BE2C (cell line): ENCODE data around the gene FAM13C.

Source experiments
- DNase-seq: peaks from one replicate; pipeline ENCODE4 v3.0.0-alpha.2; 2020
- H3K27me3 ChIP-seq: fragments of 250-450 bp; sonication (Bioruptor Pico); 2 replicates; pipeline ENCODE4 v1.5.1; 2020; ENCODE audit warnings: mild to moderate bottlenecking
- H3K36me3 ChIP-seq: fragments of 250-450 bp; sonication (Bioruptor Pico); 2 replicates; pipeline ENCODE4 v1.5.1; 2020; ENCODE audit warnings: mild to moderate bottlenecking
- H3K4me1 ChIP-seq: fragments of 250-450 bp; sonication (Bioruptor Pico); 2 replicates; pipeline ENCODE4 v1.5.1; 2020
- H3K4me3 ChIP-seq: 2 replicates; pipeline ENCODE4 v1.5.1; 2011; ENCODE audit warnings: low read depth, low read length
- H3K9me3 ChIP-seq: fragments of 250-450 bp; sonication (Bioruptor Pico); 2 replicates; pipeline ENCODE4 v1.5.1; 2020
- TF ChIP-seq, protein P1 (sequence below): IDR thresholded peaks from 2 replicates; pipeline ENCODE4 v1.5.1; 2012; ENCODE audit warnings: mild to moderate bottlenecking, low read depth, low read length

Gene FAM13C

DNA sequence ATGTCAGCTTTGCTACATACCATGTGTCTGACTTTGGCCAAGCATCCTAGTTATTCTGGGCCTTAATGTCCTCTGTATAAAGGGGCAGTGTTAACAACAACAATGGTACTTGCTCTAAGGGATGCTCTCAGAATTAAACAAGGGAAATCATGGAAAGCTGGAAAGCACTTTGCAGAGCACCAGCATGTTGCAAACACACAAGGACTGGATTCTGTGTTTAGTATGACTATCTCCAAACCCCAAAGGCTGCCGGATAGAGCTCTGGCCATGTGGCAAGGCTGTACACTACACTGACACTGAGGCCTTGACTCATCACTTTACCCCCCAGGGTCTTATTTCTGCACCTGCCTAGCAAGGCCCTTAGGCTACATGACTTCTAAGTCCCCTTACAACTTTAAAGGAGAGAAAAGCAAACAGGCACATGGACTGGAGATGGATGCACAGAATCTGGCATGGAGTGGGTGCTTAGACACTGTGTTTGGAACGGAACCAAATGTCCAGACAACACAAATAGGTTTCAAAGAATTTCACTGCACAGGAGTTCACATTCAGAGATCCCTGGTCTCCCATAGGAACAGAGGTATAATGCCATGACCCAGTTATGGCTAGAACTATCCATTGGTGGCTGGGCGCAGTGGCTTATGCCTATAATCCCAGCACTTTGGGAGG lies 74.6 kb downstream of the FAM13C start:
- TF ChIP-seq, protein P1, sequence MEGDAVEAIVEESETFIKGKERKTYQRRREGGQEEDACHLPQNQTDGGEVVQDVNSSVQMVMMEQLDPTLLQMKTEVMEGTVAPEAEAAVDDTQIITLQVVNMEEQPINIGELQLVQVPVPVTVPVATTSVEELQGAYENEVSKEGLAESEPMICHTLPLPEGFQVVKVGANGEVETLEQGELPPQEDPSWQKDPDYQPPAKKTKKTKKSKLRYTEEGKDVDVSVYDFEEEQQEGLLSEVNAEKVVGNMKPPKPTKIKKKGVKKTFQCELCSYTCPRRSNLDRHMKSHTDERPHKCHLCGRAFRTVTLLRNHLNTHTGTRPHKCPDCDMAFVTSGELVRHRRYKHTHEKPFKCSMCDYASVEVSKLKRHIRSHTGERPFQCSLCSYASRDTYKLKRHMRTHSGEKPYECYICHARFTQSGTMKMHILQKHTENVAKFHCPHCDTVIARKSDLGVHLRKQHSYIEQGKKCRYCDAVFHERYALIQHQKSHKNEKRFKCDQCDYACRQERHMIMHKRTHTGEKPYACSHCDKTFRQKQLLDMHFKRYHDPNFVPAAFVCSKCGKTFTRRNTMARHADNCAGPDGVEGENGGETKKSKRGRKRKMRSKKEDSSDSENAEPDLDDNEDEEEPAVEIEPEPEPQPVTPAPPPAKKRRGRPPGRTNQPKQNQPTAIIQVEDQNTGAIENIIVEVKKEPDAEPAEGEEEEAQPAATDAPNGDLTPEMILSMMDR = no peak
- DNase-seq = peak; percentile 24
- no peaks in the 10 kb centered on the region for H3K36me3 ChIP-seq

DNA sequence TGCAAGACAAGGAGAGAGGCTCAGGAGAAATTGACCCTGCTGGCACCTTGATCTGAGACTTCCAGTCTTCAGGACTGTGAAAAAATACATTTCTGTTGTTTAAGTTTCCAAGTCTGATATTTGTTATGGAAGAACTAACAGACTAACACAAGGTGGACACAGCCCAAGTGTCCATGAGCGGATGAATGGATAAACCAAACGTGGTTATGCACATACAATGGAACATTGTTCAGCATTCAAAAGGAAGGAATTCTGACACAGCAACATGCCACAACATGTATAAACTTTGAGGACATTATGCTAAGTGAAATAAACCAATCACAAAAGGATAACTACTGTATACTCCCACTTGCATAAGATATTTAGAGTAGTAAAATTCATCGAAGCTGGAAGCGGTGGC lies 76.5 kb downstream of the FAM13C start:
- no peaks in the 10 kb centered on the region for H3K27me3 ChIP-seq
- no peaks in the 10 kb centered on the region for H3K36me3 ChIP-seq
- DNase-seq = no peak
- no peak overlapping the region for H3K4me3 ChIP-seq
- H3K4me1 ChIP-seq = peaks cover 10% of the 10 kb centered on the region
- no peaks in the 10 kb centered on the region for H3K9me3 ChIP-seq
- TF ChIP-seq, protein P1 = no peak

More for the DNA sequence above, 74.6 kb downstream of the FAM13C start:
- H3K4me3 ChIP-seq = no peak overlapping the region
- H3K27me3 ChIP-seq = no peaks in the 10 kb centered on the region
- peaks cover 10% of the 10 kb centered on the region for H3K4me1 ChIP-seq
- H3K9me3 ChIP-seq = no peaks in the 10 kb centered on the region

DNA sequence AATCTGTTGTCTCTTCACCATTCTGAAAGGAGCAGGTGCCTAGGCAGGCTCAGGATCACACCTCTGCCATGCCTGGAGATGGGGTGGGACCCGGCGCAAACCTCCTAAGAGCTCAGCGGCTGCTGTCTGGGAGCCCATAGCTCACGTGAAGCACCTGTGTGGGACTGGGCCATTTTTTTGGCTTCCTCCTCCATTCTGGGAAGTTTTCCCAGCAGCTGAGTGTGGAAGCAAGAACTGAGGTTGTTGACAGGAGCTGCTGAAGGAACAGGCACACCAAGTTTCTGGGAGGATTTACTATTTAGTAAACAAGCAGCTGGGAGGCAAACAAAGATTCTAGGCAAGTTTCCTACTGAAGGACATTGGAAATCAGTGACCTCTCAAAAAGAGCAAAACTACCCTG lies 77.3 kb downstream of the FAM13C start:
- Histone ChIP-seq H3K27me3 (no peaks in the 10 kb centered on the region), H3K9me3 (no peaks in the 10 kb centered on the region), H3K4me1 (peaks cover 10% of the 10 kb centered on the region), H3K36me3 (no peaks in the 10 kb centered on the region), H3K4me3 (no peak overlapping the region)
- TF ChIP-seq, protein P1 = no peak
- no peak for DNase-seq

DNA sequence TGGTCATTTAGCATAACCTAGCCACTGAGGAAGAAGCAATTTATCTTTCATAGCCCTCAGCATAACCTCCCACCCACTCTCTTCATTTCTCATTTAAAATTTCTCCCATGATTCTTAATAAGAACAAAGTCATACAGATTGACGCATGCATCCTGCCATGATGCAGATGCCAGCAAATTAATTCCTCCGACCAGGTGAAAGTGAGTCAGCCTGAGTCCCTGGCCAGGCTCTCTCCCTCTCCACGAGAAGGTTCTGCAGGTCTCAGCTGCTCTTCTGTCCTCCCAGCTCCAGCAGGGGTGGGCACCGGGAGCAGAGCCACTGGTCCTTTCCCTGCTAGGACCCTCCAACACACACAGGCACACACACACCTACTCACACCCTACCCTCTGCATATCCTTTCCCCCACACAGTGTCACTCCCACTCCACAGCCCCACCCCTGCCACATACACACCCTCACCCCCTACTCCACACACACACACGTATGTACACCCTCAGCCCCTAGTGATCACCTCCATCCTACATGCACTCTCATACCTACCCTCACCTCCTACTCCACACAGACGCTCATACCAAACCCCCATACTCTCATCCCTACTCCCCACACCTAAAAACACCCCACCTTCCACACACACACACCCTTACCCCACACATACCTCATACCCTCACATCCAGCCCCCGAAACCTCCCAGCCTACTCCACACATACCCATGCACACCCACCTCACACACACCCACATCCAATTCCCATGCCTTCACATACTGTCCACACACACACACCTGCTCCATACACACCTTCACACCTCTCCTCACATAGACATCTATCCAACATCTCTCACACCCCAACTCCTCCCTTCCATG lies 78.0 kb downstream of the FAM13C start:
- Histone ChIP-seq H3K36me3 (no peaks in the 10 kb centered on the region), H3K9me3 (no peaks in the 10 kb centered on the region), H3K4me1 (peaks cover 10% of the 10 kb centered on the region), H3K27me3 (no peaks in the 10 kb centered on the region), H3K4me3 (no peak overlapping the region)
- TF ChIP-seq, protein P1 = no peak
- DNase-seq = no peak

DNA sequence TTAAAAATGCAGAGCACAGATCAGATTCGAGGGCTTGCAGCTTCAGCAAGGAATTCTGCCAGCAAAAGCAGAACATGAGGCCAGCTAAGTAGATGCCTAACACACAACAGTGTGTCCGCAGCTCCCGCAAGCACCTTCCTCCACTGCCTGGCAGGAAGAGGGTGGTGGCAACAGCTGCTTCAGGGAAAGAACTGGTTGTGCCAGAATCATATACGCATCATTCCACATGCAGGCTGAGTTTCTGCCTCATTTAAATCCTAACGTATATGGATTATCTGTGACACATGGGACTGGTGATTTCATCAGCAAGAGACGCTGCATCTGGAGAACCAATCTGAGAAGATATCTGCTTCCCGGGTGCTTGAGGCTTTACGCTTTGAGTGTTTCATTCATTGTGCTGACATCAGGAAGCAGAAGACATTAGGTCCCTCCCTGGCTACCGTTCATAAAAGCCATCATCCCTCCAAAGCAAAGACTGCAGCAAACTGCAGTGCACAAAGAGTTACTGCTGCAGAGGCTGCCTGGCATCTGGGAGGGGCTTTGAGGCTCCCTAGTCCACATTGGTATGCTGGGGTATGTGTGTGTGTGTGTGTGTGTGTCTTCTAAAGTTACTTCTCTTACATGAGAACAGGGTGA lies 78.8 kb downstream of the FAM13C start:
- TF ChIP-seq, protein P1 = no peak
- no peaks in the 10 kb centered on the region for H3K27me3 ChIP-seq
- DNase-seq = peak; percentile 25

More for the DNA sequence above, 78.8 kb downstream of the FAM13C start:
- Histone ChIP-seq H3K4me3 (no peak overlapping the region; the same call in 1 of the 2 replicates), H3K4me1 (peaks cover 10% of the 10 kb centered on the region), H3K36me3 (no peaks in the 10 kb centered on the region), H3K9me3 (no peaks in the 10 kb centered on the region)
